HG03521 (cell line): Measurements from ENCODE around the gene USP32.
"Not testable (repeated sequence)": the region's sequence is repeated elsewhere in the genome, so short reads cannot be mapped to it uniquely, and the experiment has no call there.

Experiments
- ATAC-seq: cut with Tn5 transposase; IDR thresholded peaks from one replicate; pipeline ENCODE4 v1.9.1; 2021; ENCODE audit warnings: mild to moderate bottlenecking, moderate library complexity; ENCODE audit not compliant: unreplicated experiment

Gene USP32

GRCh38 chr17:60379461-60379860 is 12.5 kb downstream of the USP32 start:
- not testable (repeated sequence) for ATAC-seq

- ATAC-seq, result not testable (repeated sequence)
Observed at GRCh38 chr17:60378187-60378586, 13.7 kb downstream of the USP32 start.

GRCh38 chr17:60372790-60373483 is 19.0 kb downstream of the USP32 start:
- no peak for ATAC-seq

GRCh38 chr17:60371818-60372510 is 20.0 kb downstream of the USP32 start:
- no peak for ATAC-seq

- ATAC-seq, result no peak
Observed at GRCh38 chr17:60371416-60371815, 20.5 kb downstream of the USP32 start.

- no peak for ATAC-seq
Observed at GRCh38 chr17:60369727-60370126, 22.2 kb downstream of the USP32 start.

- ATAC-seq, result no peak
Observed at GRCh38 chr17:60363700-60364405, 28.1 kb downstream of the USP32 start.

GRCh38 chr17:60362329-60362728 is 29.6 kb downstream of the USP32 start:
- ATAC-seq, result no peak

GRCh38 chr17:60361889-60362288 is 30.0 kb downstream of the USP32 start:
- ATAC-seq, result no peak

GRCh38 chr17:60359415-60359814 is 32.5 kb downstream of the USP32 start:
- no peak for ATAC-seq

GRCh38 chr17:60358606-60359225 is 33.2 kb downstream of the USP32 start:
- ATAC-seq, result no peak

GRCh38 chr17:60356940-60357339 is 35.0 kb downstream of the USP32 start:
- no peak for ATAC-seq

- ATAC-seq, result no peak
Observed at GRCh38 chr17:60355663-60356594, 36.0 kb downstream of the USP32 start.

- no peak for ATAC-seq
Observed at GRCh38 chr17:60354223-60354622, 37.7 kb downstream of the USP32 start.

- ATAC-seq, result no peak
Observed at GRCh38 chr17:60353773-60354172, 38.2 kb downstream of the USP32 start.

GRCh38 chr17:60352569-60352968 is 39.4 kb downstream of the USP32 start:
- ATAC-seq, result no peak

- no peak for ATAC-seq
Observed at GRCh38 chr17:60352071-60352470, 39.9 kb downstream of the USP32 start.

GRCh38 chr17:60351012-60351695 is 40.8 kb downstream of the USP32 start:
- ATAC-seq, result no peak

- no peak for ATAC-seq
Observed at GRCh38 chr17:60348616-60349015, 43.3 kb downstream of the USP32 start.

GRCh38 chr17:60345233-60345632 is 46.7 kb downstream of the USP32 start:
- ATAC-seq, result no peak
